ENCODE measurements around the gene PCLO.

PCLO gene, protein sequence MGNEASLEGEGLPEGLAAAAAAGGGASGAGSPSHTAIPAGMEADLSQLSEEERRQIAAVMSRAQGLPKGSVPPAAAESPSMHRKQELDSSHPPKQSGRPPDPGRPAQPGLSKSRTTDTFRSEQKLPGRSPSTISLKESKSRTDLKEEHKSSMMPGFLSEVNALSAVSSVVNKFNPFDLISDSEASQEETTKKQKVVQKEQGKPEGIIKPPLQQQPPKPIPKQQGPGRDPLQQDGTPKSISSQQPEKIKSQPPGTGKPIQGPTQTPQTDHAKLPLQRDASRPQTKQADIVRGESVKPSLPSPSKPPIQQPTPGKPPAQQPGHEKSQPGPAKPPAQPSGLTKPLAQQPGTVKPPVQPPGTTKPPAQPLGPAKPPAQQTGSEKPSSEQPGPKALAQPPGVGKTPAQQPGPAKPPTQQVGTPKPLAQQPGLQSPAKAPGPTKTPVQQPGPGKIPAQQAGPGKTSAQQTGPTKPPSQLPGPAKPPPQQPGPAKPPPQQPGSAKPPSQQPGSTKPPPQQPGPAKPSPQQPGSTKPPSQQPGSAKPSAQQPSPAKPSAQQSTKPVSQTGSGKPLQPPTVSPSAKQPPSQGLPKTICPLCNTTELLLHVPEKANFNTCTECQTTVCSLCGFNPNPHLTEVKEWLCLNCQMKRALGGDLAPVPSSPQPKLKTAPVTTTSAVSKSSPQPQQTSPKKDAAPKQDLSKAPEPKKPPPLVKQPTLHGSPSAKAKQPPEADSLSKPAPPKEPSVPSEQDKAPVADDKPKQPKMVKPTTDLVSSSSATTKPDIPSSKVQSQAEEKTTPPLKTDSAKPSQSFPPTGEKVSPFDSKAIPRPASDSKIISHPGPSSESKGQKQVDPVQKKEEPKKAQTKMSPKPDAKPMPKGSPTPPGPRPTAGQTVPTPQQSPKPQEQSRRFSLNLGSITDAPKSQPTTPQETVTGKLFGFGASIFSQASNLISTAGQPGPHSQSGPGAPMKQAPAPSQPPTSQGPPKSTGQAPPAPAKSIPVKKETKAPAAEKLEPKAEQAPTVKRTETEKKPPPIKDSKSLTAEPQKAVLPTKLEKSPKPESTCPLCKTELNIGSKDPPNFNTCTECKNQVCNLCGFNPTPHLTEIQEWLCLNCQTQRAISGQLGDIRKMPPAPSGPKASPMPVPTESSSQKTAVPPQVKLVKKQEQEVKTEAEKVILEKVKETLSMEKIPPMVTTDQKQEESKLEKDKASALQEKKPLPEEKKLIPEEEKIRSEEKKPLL (N-terminal part only)

DNA sequence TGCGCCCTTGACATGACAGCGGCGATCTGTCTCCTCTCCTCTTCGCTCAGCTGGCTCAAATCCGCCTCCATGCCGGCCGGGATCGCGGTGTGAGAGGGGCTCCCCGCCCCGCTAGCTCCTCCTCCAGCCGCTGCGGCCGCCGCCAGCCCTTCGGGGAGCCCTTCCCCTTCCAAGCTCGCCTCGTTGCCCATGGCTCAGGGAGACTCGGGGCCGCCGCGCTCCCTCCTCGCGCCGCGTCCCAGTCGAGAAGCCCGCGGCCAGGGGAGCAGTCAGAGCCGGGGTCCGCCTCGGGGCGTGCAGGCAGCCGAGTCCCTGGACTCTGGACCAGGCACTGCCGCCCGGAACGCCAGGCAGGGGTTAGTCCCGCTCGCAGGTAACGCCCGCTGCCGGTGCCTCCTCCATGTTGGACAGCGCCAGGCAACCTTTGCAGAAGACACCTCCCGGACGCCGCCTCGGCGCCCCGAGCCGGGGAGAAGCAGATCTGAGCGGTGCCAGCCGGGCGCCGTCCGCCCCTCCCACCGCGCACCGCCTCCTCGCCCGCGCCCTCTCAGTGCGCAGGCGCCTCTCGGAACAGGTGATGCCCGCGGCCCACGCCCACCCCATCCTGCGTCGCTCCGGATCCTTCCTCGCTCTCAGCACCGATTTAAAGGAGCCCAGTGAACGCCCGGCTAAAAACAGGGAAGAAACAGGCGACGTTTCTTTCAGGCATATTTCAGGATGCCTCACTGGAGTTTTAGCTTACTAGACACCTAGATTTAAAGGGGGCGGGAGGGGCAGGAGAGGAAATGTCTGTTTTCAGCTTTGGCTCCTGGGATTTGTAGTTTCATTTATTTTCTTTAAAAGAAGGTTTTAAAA is at the start of gene PCLO:
Gene PCLO, minus strand, starts transcription at position 483 of the 855 bp plus-strand sequence. Its CDS starts 292 bp downstream, at position 191.
- H3K27ac ChIP-seq, result peak within 1 kb of the TSS; percentile 76
- peak; percentile 67 for DNase-seq (ENCODE audit: low read depth, low spot score)

DNA sequence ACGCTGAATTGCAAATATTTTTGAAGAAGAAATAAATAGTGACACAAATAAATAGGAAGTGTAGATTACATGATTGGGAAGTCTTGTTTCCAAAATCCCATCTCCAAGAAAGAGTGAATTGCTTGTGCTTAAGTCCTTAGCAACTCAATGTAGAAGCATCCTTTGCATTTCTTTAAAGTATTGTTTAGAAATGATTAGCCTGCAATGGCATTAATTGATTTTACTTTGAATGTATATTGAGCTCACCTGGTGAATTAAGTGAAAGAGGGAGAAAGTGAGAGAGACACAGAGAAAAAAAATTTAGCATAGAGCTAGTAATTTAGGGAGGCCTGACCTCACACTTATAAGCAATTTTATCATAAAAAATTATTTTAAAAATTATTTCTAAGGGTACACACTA is 49.0 kb upstream of the PCLO start:
- no peak for DNase-seq (ENCODE audit: low read depth, low spot score)
- no peak overlapping the region for H3K27ac ChIP-seq

DNA sequence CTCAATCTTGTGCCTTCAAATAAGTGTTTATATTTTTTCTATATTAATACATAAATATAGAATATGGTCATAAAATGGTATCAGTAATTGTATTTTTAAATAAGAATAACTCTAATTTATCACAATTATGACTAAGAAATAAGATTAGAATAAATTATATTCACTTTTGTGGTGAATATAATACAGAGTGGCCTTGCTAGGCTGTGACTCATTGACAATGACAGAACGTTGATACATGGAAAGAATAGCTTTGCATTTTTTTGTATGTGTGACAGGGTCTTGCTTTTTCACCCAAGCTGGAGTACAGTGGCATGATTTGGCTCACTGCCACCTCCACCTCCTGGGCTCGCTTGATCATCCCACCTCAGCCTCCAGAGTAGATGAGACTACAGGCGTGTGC is 47.8 kb upstream of the PCLO start:
- H3K27ac ChIP-seq, result no peak overlapping the region
- DNase-seq (ENCODE audit: low read depth, low spot score), result no peak

DNA sequence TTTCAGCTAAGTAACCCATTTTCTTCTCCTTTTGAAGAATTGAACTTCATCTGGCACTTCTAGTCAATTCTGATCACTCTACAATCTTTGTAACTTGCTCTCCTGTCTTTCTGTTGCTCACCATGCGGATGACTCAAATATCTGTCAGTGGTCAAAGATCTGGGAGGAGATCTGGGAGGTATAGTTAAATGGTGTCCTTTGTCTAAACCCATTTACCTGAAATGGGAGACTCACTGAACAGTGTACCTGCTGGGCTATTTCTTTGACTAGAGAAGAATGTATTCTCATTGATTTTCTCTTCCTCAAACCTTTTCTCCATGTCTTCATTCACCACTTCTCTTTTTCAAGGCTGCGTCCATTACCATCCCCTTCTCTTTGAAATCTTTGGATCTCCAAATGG is 42.0 kb upstream of the PCLO start:
- no peak for DNase-seq (ENCODE audit: low read depth, low spot score)
- H3K27ac ChIP-seq, result no peak overlapping the region

DNA sequence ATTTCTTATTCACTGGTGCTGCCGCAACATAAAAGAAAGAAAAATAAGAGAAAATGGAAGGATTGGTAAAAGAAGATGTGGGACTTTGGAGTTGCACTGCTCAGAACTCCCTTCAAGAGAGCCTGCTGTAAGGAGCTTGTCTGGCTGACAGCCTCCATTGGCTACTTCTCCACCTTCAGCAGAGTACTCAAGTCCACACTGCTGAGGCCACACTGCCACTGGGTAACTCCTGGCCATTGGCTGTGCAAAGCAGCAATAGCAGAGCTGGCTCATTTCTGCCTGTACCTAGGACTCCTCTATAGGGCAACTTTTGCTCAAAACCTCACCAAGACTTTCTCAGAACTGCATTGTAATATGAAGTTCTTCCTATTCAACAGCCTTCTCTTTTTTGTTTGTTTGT is 38.7 kb upstream of the PCLO start:
- H3K27ac ChIP-seq, result no peak overlapping the region
- DNase-seq (ENCODE audit: low read depth, low spot score), result no peak

DNA sequence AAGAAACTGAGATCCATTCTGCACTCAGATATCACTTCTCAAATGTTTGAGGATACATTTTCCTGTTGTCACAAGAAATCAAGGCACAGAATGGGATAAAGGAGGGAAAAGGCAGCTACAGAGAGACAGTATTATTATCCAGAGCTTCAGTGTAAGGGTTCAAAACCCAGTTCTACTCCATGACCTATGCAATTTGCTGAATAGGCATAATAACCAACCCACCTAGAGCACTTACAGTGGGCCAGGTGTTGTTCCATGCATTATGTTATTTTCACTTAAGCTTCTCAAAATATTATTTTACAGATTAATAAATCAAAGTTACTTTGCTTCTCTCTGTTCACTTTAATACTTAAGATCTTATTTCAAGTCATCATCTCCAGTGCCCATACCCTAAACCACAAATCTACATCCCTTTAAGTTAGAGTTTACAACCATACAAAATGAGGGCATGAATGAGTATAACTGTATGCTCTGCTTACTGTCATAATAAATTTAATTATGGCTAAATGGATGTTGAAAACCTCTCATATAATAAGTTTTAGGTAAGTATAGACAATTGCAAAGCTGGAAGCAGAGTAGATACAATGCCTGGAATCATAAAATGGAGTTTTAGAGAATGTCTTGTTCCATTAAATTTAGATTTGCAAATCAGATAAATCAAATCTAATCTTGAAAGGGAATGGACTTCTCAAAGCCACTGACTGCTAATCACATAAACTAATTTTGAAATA is 28.1 kb upstream of the PCLO start:
- no peak overlapping the region for H3K27ac ChIP-seq
- DNase-seq (ENCODE audit: low read depth, low spot score), result no peak

DNA sequence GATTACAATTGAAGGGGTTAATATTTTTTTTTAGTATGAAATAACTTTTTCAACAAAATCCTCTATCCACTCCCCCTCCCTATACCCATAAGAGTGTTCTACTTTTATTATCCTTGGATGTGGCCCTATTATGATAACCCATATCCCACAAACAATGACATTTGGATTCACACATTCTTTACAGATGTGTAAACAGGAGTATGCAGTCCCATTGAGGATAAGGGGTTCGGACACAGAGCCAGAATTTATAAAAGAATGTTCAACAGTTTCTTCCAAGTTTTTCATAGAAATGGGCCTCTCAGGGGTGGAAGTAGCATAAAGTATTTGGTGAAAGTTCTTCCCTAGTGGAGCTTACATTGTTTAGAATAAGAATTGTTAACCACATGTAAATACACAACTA is 16.1 kb upstream of the PCLO start:
- DNase-seq (ENCODE audit: low read depth, low spot score), result no peak

DNA sequence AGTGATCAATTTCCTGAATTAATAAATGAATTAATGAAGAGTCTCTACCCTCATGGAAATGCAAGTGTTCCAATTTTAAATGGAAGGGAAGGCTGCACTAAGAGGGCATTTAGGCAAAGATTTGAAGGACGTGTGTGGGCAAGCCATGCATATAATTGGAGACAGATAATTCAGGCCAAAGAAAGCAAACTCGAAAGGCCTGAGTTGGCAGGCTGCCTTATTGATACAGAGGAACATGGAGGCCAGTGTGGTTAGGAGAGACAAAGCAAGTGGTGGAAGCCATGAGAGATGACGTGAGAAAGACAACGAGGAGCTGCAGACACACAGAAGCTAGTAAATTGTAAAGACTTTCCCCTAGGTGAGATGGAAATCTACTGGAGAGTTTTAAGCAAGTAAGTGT is 15.4 kb upstream of the PCLO start:
- H3K27ac ChIP-seq, result no peak overlapping the region
- no peak for DNase-seq (ENCODE audit: low read depth, low spot score)

More for the DNA sequence above, 16.1 kb upstream of the PCLO start:
- no peak overlapping the region for H3K27ac ChIP-seq

DNA sequence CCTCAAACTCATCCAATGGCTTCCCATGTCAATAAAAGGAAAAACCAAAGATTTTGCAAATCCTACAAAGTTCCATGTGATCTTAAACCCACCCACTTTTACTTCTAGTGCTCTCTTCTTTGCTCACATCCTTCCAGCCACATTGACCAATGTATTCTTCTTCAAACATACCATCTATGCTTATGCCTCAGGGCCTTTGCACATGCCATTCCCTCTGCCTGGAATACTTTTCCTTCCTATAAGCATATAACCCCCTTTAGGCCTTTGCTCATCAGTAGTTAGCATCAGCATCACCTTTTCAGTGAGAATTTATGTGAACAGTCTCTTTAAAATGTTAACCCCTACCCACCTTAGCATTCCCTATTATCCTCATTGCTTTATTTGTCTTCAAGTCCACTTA is 11.0 kb upstream of the PCLO start:
- H3K27ac ChIP-seq, result no peak overlapping the region
- DNase-seq (ENCODE audit: low read depth, low spot score), result no peak

DNA sequence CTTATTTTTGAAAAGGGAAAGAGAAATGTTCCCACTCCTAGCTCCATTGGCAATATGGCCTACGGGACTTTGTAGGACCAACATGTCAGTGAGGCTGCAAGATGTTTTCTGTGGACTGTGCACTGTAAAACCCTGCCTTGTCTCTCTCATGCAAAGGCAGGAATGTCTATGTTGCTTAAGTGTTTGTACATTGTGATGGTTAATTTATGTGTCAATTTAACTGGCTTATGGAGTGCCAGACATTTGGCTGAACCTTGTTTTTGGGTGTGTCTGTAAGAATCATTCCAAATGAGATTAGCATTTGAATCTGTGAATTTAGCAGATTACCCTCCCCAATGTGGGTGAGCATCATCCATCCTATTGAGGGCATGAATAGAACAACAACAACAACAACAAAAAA is 4.1 kb upstream of the PCLO start:
- DNase-seq (ENCODE audit: low read depth, low spot score), result no peak
- no peak overlapping the region for H3K27ac ChIP-seq

DNA sequence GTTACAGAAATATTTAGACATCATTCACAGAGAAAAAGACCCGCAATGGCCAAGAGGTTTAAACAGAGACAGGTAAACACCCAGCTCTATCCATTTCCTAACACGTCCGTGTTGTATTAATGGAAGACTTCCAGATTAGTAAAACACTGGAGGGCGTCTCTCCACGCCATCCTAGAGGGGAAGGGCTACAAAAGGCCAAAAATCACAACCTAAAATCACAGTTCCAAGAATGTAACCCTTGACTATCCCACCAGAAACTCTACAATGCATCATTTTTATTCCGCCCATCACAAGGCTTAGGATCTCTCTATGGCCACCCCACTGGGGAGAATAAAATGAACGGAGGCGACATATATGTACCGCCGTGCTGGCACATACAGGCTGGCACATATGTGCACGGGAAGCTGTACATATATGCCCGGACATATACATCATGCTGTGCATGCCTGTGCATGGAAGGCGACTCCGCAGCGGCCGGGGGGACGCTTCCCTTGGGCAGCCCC is 734 bp downstream of the PCLO start:
- peak overlapping the region; percentile 76 for H3K27ac ChIP-seq
- DNase-seq (ENCODE audit: low read depth, low spot score), result no peak

DNA sequence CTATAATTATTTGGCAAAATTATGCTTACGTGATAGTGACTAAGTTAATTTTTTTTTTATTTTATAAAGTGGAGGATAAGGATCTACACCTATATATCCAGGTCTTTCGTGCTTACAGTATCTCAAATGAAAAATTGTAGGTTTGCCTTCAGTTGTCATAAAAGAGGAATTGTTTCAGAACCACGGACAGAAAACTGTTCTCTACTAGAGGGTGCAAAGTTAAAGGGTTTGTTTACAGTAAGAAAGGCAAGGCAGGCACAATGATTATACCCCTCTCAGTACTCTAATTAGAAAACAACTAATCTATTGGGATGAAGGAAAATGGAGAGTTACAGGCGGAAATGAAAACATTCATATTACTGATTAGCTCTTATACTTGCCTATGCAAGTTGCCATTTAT is 1.5 kb downstream of the PCLO start:
- H3K27ac ChIP-seq, result no peak overlapping the region
- no peak for DNase-seq (ENCODE audit: low read depth, low spot score)

DNA sequence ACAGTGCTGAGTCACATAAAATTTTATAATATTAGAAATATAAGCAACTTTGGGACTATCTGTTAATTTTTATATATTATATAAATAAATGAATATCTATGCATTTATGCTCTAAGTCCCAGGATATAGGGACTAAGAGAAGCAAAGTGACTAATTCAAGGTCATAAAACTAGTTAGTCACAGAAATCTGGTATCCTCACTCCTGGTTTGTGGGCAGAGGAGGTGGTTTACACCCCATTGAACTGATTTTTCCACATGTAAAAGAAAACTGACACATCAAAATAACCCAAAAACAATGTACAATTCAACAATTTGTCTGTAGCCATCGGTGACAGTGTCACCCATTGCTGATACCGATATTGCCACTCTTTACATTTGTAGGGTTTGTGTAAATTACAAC is 3.0 kb downstream of the PCLO start:
- no peak for DNase-seq (ENCODE audit: low read depth, low spot score)
- no peak overlapping the region for H3K27ac ChIP-seq

DNA sequence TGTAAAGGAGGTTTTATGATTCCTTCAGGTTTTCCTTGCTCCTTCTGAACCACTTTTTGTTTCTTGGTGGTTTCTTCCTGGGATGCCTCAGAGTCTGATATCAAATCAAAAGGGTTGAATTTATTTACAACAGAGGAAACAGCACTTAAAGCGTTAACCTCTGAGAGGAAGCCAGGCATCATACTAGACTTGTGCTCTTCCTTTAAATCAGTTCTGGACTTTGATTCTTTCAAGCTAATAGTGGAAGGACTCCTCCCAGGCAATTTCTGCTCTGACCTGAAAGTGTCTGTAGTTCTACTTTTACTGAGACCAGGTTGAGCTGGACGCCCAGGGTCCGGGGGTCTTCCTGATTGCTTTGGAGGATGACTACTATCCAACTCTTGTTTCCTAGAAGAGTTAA is 6.7 kb downstream of the PCLO start:
- no peak overlapping the region for H3K27ac ChIP-seq
- no peak for DNase-seq (ENCODE audit: low read depth, low spot score)

DNA sequence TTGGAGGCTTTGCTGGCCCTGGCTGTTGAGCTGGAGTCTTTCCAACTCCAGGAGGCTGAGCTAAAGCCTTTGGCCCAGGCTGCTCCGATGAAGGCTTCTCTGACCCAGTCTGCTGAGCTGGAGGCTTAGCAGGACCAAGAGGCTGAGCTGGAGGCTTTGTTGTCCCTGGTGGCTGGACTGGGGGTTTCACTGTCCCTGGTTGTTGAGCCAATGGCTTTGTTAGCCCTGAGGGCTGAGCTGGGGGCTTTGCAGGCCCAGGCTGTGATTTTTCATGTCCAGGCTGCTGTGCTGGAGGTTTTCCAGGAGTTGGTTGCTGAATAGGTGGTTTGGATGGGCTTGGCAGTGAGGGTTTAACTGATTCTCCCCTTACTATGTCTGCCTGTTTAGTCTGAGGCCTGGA is 7.3 kb downstream of the PCLO start:
- no peak for DNase-seq (ENCODE audit: low read depth, low spot score)
- no peak overlapping the region for H3K27ac ChIP-seq

DNA sequence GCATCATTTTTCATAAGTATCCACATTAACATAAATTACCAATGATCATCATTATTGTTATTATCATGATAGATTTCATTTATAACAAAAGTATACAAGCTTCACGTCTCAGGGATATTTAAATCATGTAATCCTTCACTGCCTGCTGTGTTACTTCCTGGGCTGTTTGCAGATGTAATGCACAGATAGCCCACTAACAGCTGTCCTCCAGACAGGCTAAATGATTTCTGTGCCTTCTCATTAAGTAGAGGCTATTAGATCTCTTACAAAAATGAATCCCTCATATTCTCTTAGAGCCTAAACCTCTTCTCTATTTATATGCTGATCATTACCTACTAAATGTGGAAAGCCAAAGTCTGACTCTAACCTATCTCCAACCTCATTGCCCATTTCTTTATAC is 9.3 kb downstream of the PCLO start:
- DNase-seq (ENCODE audit: low read depth, low spot score), result no peak
- no peak overlapping the region for H3K27ac ChIP-seq

DNA sequence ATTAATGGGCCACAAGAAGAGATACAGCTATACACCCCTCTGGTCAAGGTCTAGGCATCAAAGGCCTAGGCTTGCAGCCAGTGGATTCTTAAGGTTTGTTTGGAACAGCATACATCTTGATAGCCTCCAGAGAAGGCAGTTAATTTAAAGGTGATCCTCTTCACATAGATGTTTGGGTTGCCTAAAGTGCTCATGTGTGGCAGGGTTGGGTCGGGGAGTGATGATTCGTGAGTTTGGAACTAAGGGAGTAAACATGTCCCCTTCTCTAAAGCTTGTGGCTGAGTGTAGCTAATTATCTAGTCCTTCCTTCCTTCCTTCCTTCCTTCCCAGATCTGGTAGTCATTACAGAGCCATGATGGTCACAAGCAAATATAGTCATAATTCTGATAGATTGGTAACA is 12.4 kb downstream of the PCLO start:
- no peak for DNase-seq (ENCODE audit: low read depth, low spot score)
- H3K27ac ChIP-seq, result no peak overlapping the region

DNA sequence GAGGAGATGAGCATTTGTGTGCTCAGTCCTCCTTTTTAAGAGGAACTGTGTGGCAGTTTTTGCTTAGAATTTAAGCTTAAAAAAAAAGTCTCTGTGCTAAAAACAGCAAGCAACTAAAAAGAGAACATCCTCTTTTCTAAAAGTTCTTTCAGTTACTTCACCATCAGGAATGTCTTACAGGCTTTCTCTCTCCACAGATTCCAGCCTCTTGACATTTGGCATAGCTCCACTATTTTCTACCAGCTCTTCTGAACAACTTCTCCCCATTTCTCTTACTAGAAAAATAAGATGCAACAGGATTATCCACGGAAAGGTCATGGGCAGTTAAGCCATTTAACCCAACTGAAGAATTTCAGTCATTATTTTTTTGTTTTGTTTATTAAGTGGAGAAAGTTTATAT is 13.2 kb downstream of the PCLO start:
- DNase-seq (ENCODE audit: low read depth, low spot score), result no peak
- H3K27ac ChIP-seq, result no peak overlapping the region

DNA sequence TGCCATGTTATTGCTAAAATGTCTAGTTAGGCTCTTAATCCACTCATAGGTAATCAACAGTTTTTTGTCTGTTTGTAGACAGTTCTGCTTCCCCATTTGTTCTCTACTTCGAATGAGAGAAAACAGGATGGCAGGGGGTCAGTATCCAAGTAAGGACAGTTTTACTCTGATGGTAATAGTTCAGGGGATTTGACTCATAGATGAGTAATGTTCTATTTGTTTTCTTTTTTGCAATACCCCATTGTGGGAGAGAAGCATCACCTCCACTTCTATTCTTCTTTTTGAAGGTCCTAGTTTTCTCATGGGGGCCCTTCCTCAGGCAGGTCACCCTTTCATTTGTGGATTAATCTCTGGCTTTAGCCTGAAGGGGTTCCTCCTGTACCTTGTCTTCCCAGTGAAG is 13.9 kb downstream of the PCLO start:
- DNase-seq (ENCODE audit: low read depth, low spot score), result no peak
- H3K27ac ChIP-seq, result no peak overlapping the region
